Heart right ventricle (tissue), 16 donors: ENCODE results near the gene C22orf31. TPM values are rescaled to one million over a fixed set of nuclear protein-coding genes. Genes with fewer than 3 reads are reported as not detected.

Experiments
- ATAC-seq, 8 donors: fragments of 200-7000 bp; cut with Tn5 transposase; one replicate each; pipeline ENCODE4 v1.9.1; 2020; ENCODE audit warnings: mild to moderate bottlenecking in 8 of 8, moderate library complexity in 8 of 8, moderate number of reproducible peaks in 1 of 8
- DNase-seq, 2 donors: peaks; one replicate each; pipeline ENCODE4 v3.0.0-alpha.2; 2020
- H3K27ac ChIP-seq, 10 donors: fragments of 200-600 bp; sonication (generic) in 2 of 10; one replicate each; pipeline versions ENCODE4 v1.5.0 to v1.8.0; 2020 to 2022; ENCODE audit warnings: mild to moderate bottlenecking in 3 of 10
- H3K27me3 ChIP-seq, 7 donors: fragments of 200-600 bp; one replicate each; pipeline ENCODE4 v1.8.0; 2021 to 2022; ENCODE audit warnings: mild to moderate bottlenecking in 2 of 7
- H3K36me3 ChIP-seq, 9 donors: fragments of 200-600 bp; sonication (generic) in 1 of 9; one replicate each; pipeline versions ENCODE4 v1.5.0 to v1.8.0; 2020 to 2022; ENCODE audit warnings: mild to moderate bottlenecking in 2 of 9
- H3K4me1 ChIP-seq, 9 donors: fragments of 200-600 bp; sonication (generic) in 1 of 9; one replicate each; pipeline versions ENCODE4 v1.5.0 to v1.8.0; 2020 to 2022; ENCODE audit warnings: mild to moderate bottlenecking in 4 of 9
- H3K4me3 ChIP-seq, 10 donors: fragments of 200-600 bp; sonication (generic) in 2 of 10; one replicate each; pipeline versions ENCODE4 v1.5.0 to v1.8.0; 2020 to 2022; ENCODE audit warnings: mild to moderate bottlenecking in 7 of 10, moderate library complexity in 2 of 10
- H3K9me3 ChIP-seq, 11 donors: fragments of 200-600 bp in 10 of 11; sonication (generic) in 2 of 11; one replicate each; pipeline versions ENCODE4 v1.5.0 to v1.8.0; 2013 to 2022; ENCODE audit warnings: mild to moderate bottlenecking in 2 of 11, control low read depth in 1 of 11, moderate library complexity in 1 of 11
- CTCF ChIP-seq, 9 donors: fragments of 200-600 bp; sonication (generic) in 2 of 9; IDR thresholded peaks; one replicate each; pipeline versions ENCODE4 v1.5.0 to v1.8.0; 2021 to 2022; ENCODE audit warnings: antibody characterized with exemption in 9 of 9, mild to moderate bottlenecking in 5 of 9, moderate library complexity in 1 of 9
- WGBS, 2 donors: extraction: QIAGEN DNeasy Blood & Tissue Kit; methylation state at CpG; one replicate each; pipeline ENCODE4 v1.1.7; 2013; ENCODE audit warnings: inconsistent platforms in 1 of 2; 5-methylcytosine and 5-hydroxymethylcytosine counted together
- intact Hi-C, 10 donors: fragments of 100-400 bp; cut with DNase I; formaldehyde crosslinking; loops; one replicate each; pipeline versions ENCODE4 v1.11.1 to v1.14.2; 2022
- polyA plus RNA-seq, 2 donors: library from polyadenylated mRNA; stranded (reverse); fragments of 200-250 nt; gene quantifications; one replicate each; pipeline ENCODE4 v1.2.3, GENCODE V29; 2013
- total RNA-seq, 10 donors: library from RNA; stranded (reverse); fragmentation: NEBNext Ultra II Directional in 3 of 10; extraction: Animal tissue kit (Norgen Biotek cat#: 25700) in 3 of 10; gene quantifications; one replicate each; pipeline versions ENCODE4 v1.2.1 to v1.2.4, GENCODE V29; 2021 to 2023
- donor health status: Arrhythmogenic right ventricular cardiomyopathy.
- donor health status: ischemic (EF 13 %, LVEDD 7.1; RV severe dilation, severe dysfunction).
- donor health status: healthy with polysubstance abuse.
- donor health status: DM: no; HTN: yes; CAD: no.
- donor health status: DM: no; HTN: no; CAD: no.
- donor health status: ischemic (EF 25% LVEDD 6.9; RV normal size, moderate dysfunction).
- donor health status: ischemic (EF 25% LVEDD 5.7; RV mildly dilated, moderate dysfunction).
- donor health status: healthy.
- donor health status: DM: yes; HTN: yes; CAD: no.
- donor health status: Ischemic cardiomyopathy.
- donor health status: ischemic (EF 35%, LVEDD 5.7; RV mildly dilated, moderate dysfunction).
- donor health status: nonischemic (EF 11% LVEDD 7.7; RV severe dilation, severe dysfunction).
- donor health status: DM: yes; HTN: yes; CAD: no.
- donor health status: PGD.
- donor health status: ischemic (EF 29% LVEDD 5.4; RV normal size, mild dysfunction).
- donor health status: nonischemic (EF 23%, LVEDD 6.1; RV moderate dilation, normal function).

The C22orf31 gene
- total and polyA plus RNA-seq, 12 donors = 0.24 TPM; not detected in 11

- WGBS, 2 donors = 71 to 86% methylated on average over 1 of the region's 1 CpG
- intact Hi-C loops = no loop called here
- H3K36me3 ChIP-seq = peaks cover 0 to 11% (median 0%) of the 10 kb centered on the region in 9 donors
- H3K4me3 ChIP-seq = no peak overlapping the region
- TF ChIP-seq CTCF (IDR thresholded peaks at IDR 0.05) = no peak
- H3K27ac ChIP-seq = peak overlapping the region in 6 of 10 donors; percentile 28 to 69 (median 46)
- no peaks in the 10 kb centered on the region for H3K9me3 ChIP-seq
- no peak for DNase-seq
- no peak for ATAC-seq
- H3K4me1 ChIP-seq = peaks cover 0 to 57% (median 24%) of the 10 kb centered on the region in 9 donors
- no peaks in the 10 kb centered on the region for H3K27me3 ChIP-seq
These were observed 31.4 kb upstream of the C22orf31 start for GRCh38 chr22:29093030-29093429.

GRCh38 chr22:29092243-29092642, 30.6 kb upstream of the C22orf31 start:
- no peak for ATAC-seq
- no peaks in the 10 kb centered on the region for H3K9me3 ChIP-seq
- intact Hi-C loops = no loop called here
- peaks cover 0 to 11% (median 0%) of the 10 kb centered on the region in 9 donors for H3K36me3 ChIP-seq
- no peaks in the 10 kb centered on the region for H3K27me3 ChIP-seq
- no peak overlapping the region for H3K4me3 ChIP-seq
- DNase-seq = no peak
- H3K27ac ChIP-seq = peak overlapping the region in 2 of 10 donors; percentile 6 to 27
- H3K4me1 ChIP-seq = peaks cover 0 to 52% (median 24%) of the 10 kb centered on the region in 9 donors
- TF ChIP-seq CTCF (IDR thresholded peaks at IDR 0.05) = no peak
- WGBS, 2 donors = 84 to 87% methylated on average over 4 of the region's 4 CpGs

- no peak for TF ChIP-seq CTCF (IDR thresholded peaks at IDR 0.05)
- Histone ChIP-seq H3K36me3 (peaks cover 0 to 4% (median 0%) of the 10 kb centered on the region in 9 donors), H3K4me3 (no peak overlapping the region), H3K4me1 (peaks cover 0 to 41% (median 13%) of the 10 kb centered on the region in 9 donors), H3K27me3 (no peaks in the 10 kb centered on the region), H3K9me3 (no peaks in the 10 kb centered on the region), H3K27ac (no peak overlapping the region)
- WGBS, 2 donors = 83 to 85% methylated on average over 3 of the region's 3 CpGs
- DNase-seq (no peak), ATAC-seq (no peak)
- intact Hi-C loops = no loop called here
These were observed 28.4 kb upstream of the C22orf31 start for GRCh38 chr22:29090039-29090438.

DNA sequence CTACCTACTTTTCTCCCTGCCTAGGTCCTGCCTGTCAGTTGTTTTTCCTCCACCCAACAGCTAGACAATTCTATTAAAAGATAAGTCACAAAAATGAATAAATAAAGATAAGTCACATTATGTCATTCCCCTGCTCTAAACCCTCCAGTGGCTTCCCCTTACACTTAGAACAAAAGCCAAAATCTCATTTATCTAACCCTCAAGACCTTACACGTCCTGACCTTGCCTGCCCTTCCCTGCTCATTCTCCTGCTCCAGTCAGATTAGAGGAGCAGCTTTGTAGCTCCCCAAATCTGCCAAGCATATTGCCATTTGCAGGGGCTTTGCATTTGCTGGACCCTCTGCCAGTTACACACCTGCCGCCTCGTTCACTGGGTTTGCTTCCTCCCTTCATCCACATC, 27.9 kb upstream of the C22orf31 start:
- Histone ChIP-seq H3K4me1 (peaks cover 0 to 42% (median 13%) of the 10 kb centered on the region in 9 donors), H3K4me3 (no peak overlapping the region), H3K9me3 (no peaks in the 10 kb centered on the region), H3K27ac (no peak overlapping the region), H3K27me3 (no peaks in the 10 kb centered on the region), H3K36me3 (no peaks in the 10 kb centered on the region)
- TF ChIP-seq CTCF (IDR thresholded peaks at IDR 0.05) = no peak
- 59 to 63% methylated on average over 3 of the region's 3 CpGs for WGBS, 2 donors
- no peak for DNase-seq
- ATAC-seq = no peak
- intact Hi-C loops = loop anchor here in 1 of 10 donors (10.0 kb wide), 1 partner anchor 65 kb away; no protein-coding TSS in a partner anchor
